ENCODE results near the gene NOVA2.

DNA sequence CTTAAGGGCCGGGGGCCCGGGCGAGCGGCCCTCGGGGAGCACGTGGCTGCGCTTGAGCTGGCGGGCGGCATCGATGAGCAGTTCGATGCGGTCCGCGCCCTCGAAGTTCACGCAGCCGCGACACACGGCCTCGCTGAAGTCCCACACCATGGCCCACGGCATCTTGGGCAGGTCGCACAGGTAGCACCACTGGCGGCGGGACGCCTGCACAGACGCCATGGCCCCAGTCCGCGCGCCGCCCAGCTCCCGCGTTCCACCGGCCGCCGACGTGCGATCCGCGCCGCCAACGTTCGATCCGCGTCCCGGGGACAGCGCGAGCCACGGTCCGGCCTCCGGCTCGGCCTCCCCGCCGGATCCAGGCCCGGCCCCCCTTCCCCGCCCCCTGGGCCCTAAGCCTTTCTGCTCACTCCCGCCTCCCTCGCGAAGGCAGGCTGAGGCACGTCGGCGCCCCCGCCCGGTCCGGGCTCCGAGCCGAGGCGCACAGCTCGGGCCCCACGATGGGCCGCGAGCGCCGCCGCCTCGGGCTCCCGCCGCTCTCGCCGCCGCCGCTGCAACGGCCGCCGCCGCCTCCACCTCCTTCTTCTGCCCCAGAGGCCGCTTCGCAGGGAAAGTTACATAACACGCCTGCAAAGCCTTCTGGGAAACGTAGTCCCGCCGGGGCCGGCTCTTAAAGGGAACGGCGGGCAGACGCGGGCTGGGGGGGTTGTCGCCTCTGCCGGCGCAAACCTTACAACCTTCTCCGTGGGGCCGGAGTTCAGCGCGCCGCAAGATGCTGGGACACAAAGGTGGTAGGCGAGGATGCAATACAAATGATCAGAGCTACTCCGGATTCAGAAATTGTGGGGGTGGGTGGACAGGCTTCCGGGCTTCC is 87.9 kb downstream of the NOVA2 start, which contains the start of gene IRF2BP1:
- TF ChIP-seq, protein P1, sequence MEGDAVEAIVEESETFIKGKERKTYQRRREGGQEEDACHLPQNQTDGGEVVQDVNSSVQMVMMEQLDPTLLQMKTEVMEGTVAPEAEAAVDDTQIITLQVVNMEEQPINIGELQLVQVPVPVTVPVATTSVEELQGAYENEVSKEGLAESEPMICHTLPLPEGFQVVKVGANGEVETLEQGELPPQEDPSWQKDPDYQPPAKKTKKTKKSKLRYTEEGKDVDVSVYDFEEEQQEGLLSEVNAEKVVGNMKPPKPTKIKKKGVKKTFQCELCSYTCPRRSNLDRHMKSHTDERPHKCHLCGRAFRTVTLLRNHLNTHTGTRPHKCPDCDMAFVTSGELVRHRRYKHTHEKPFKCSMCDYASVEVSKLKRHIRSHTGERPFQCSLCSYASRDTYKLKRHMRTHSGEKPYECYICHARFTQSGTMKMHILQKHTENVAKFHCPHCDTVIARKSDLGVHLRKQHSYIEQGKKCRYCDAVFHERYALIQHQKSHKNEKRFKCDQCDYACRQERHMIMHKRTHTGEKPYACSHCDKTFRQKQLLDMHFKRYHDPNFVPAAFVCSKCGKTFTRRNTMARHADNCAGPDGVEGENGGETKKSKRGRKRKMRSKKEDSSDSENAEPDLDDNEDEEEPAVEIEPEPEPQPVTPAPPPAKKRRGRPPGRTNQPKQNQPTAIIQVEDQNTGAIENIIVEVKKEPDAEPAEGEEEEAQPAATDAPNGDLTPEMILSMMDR (IDR thresholded peaks at IDR 0.05), result no peak
- TF ChIP-seq CREB1 (CRISPR knock-in tag; IDR thresholded peaks at IDR 0.05) (no peak), ZNF512 (CRISPR knock-in tag; IDR thresholded peaks at IDR 0.05; ENCODE audit: borderline replicate concordance) (no peak), NFYB (CRISPR knock-in tag; conservative IDR thresholded peaks at IDR 0.05; ENCODE audit: low read depth) (no peak; the same call in 1 of the 2 replicates), USF2 (CRISPR knock-in tag; IDR thresholded peaks at IDR 0.05) (no peak)
